Stimulated activated CD4-positive, alpha-beta T cell treated with anti-CD3 and anti-CD28 coated beads, TNF-alpha, amount 100 ng/mL, for 1 hour (primary cell): ENCODE measurements around the gene LAMA2.

ENCODE experiments used
- DNase-seq, 3 donors: peaks; one replicate each; pipeline ENCODE4 v3.0.0-alpha.2; 2020; ENCODE audit warnings: low read depth in 3 of 3, low spot score in 1 of 3

The LAMA2 gene

GRCh38 chr6:129350278-129350677, 467.3 kb downstream of the LAMA2 start:
- DNase-seq: no peak

GRCh38 chr6:129351807-129352206, 468.9 kb downstream of the LAMA2 start:
- no peak for DNase-seq

GRCh38 chr6:129353067-129353466, 470.1 kb downstream of the LAMA2 start:
- no peak for DNase-seq

- DNase-seq: no peak
Observed at GRCh38 chr6:129356129-129356528, 473.2 kb downstream of the LAMA2 start.

GRCh38 chr6:129359811-129360681, 477.1 kb downstream of the LAMA2 start:
- DNase-seq: no peak

- no peak for DNase-seq
Observed at GRCh38 chr6:129360682-129360955, 477.7 kb downstream of the LAMA2 start.

- no peak for DNase-seq
Observed at GRCh38 chr6:129364037-129364436, 481.1 kb downstream of the LAMA2 start.

GRCh38 chr6:129364767-129365166, 481.8 kb downstream of the LAMA2 start:
- no peak for DNase-seq

- no peak for DNase-seq
Observed at GRCh38 chr6:129368076-129368475, 485.1 kb downstream of the LAMA2 start.

- no peak for DNase-seq
Observed at GRCh38 chr6:129368970-129369369, 486.0 kb downstream of the LAMA2 start.

- no peak for DNase-seq
Observed at GRCh38 chr6:129369737-129370136, 486.8 kb downstream of the LAMA2 start.

- peak in 1 of 3 donors; percentile 6 for DNase-seq
Observed at GRCh38 chr6:129370268-129370916, 487.5 kb downstream of the LAMA2 start.

- no peak for DNase-seq
Observed at GRCh38 chr6:129381885-129382284, 498.9 kb downstream of the LAMA2 start.

GRCh38 chr6:129382916-129383315, 500.0 kb downstream of the LAMA2 start:
- no peak for DNase-seq

GRCh38 chr6:129385117-129385516, 502.2 kb downstream of the LAMA2 start:
- no peak for DNase-seq

GRCh38 chr6:129390900-129391299, 508.0 kb downstream of the LAMA2 start:
- DNase-seq: no peak

- no peak for DNase-seq
Observed at GRCh38 chr6:129393654-129394053, 510.7 kb downstream of the LAMA2 start.

GRCh38 chr6:129398764-129399163, 515.8 kb downstream of the LAMA2 start:
- no peak for DNase-seq

GRCh38 chr6:129402244-129402643, 519.3 kb downstream of the LAMA2 start:
- no peak for DNase-seq

- DNase-seq: no peak
Observed at GRCh38 chr6:129411092-129411491, 528.2 kb downstream of the LAMA2 start.

- no peak for DNase-seq
Observed at GRCh38 chr6:129416337-129416990, 533.5 kb downstream of the LAMA2 start.

- DNase-seq: no peak
Observed at GRCh38 chr6:129417416-129418086, 534.6 kb downstream of the LAMA2 start.
